HG02610 (cell line): ENCODE data around the gene FUNDC1.
A peak's percentile ranks its signal among the peaks of the same experiment; 100 is the strongest.
"Not testable (repeated sequence)": the region's sequence is repeated elsewhere in the genome, so short reads cannot be mapped to it uniquely, and the experiment has no call there.

Source experiments
- ATAC-seq: cut with Tn5 transposase; IDR thresholded peaks from one replicate; pipeline ENCODE4 v1.9.1; 2021; ENCODE audit warnings: mild to moderate bottlenecking, moderate library complexity; ENCODE audit not compliant: unreplicated experiment

The FUNDC1 gene

GRCh38 chrX:44542567-44543325 is at the start of gene FUNDC1:
TSS of gene FUNDC1 (minus strand) at chrX:44542859. CDS start at chrX:44542832, 27 bp downstream.
- ATAC-seq, result peak; percentile 99

GRCh38 chrX:44585866-44586265 is 43.2 kb upstream of the FUNDC1 start:
- ATAC-seq, result no peak

GRCh38 chrX:44580466-44580865 is 37.8 kb upstream of the FUNDC1 start:
- no peak for ATAC-seq

- no peak for ATAC-seq
Measured at GRCh38 chrX:44572340-44572938, 29.8 kb upstream of the FUNDC1 start.

GRCh38 chrX:44570522-44570921 is 27.9 kb upstream of the FUNDC1 start:
- no peak for ATAC-seq

- no peak for ATAC-seq
Measured at GRCh38 chrX:44569122-44569521, 26.5 kb upstream of the FUNDC1 start.

- no peak for ATAC-seq
Measured at GRCh38 chrX:44568196-44568595, 25.5 kb upstream of the FUNDC1 start.

GRCh38 chrX:44561896-44562295 is 19.2 kb upstream of the FUNDC1 start:
- ATAC-seq, result not testable (repeated sequence)

GRCh38 chrX:44550563-44550962 is 7.9 kb upstream of the FUNDC1 start:
- no peak for ATAC-seq

GRCh38 chrX:44545454-44545853 is 2.8 kb upstream of the FUNDC1 start:
- ATAC-seq, result not testable (repeated sequence)

- no peak for ATAC-seq
Measured at GRCh38 chrX:44544036-44544435, 1.4 kb upstream of the FUNDC1 start.

GRCh38 chrX:44536198-44536597 is 6.5 kb downstream of the FUNDC1 start:
- no peak for ATAC-seq

GRCh38 chrX:44529310-44529709 is 13.3 kb downstream of the FUNDC1 start:
- ATAC-seq, result no peak

- no peak for ATAC-seq
Measured at GRCh38 chrX:44514272-44514671, 28.4 kb downstream of the FUNDC1 start.

GRCh38 chrX:44507292-44507691 is 35.4 kb downstream of the FUNDC1 start:
- no peak for ATAC-seq

GRCh38 chrX:44506678-44507077 is 36.0 kb downstream of the FUNDC1 start:
- no peak for ATAC-seq

GRCh38 chrX:44503560-44503959 is 39.1 kb downstream of the FUNDC1 start:
- ATAC-seq, result no peak

GRCh38 chrX:44495091-44495490 is 47.6 kb downstream of the FUNDC1 start:
- no peak for ATAC-seq

GRCh38 chrX:44494357-44494756 is 48.3 kb downstream of the FUNDC1 start:
- no peak for ATAC-seq

GRCh38 chrX:44489515-44489914 is 53.1 kb downstream of the FUNDC1 start:
- no peak for ATAC-seq

- ATAC-seq, result no peak
Measured at GRCh38 chrX:44484607-44485146, 58.0 kb downstream of the FUNDC1 start.

- ATAC-seq, result no peak
Measured at GRCh38 chrX:44483965-44484606, 58.6 kb downstream of the FUNDC1 start.
